SK-N-MC (cell line): ENCODE data around the gene KIFC3.
A peak's percentile ranks its signal among the peaks of the same experiment; 100 is the strongest.

Experiments used
- DNase-seq: peaks from one replicate; pipeline ENCODE4 v3.0.0-alpha.2; 2011; ENCODE audit warnings: low read depth, low spot score
- H3K27ac ChIP-seq: fragments of 200-600 bp; sonication (generic); 2 replicates; pipeline ENCODE4 v1.5.1; 2016; ENCODE audit warnings: mixed run types
- H3K36me3 ChIP-seq: fragments of 200-600 bp; sonication (generic); 2 replicates; pipeline ENCODE4 v1.6.1; 2017; ENCODE audit warnings: antibody characterized with exemption, low read length, mixed read lengths; ENCODE audit not compliant: insufficient read depth
- H3K4me3 ChIP-seq: fragments of 200-600 bp; sonication (generic); 2 replicates; pipeline ENCODE4 v1.5.1; 2016
- H3K9ac ChIP-seq: fragments of 200-600 bp; sonication (generic); 2 replicates; pipeline ENCODE4 v1.8.0; 2017; ENCODE audit warnings: mixed run types, mixed read lengths; ENCODE audit not compliant: insufficient read length
- H3K9me3 ChIP-seq: fragments of 200-600 bp; sonication (generic); 2 replicates; pipeline ENCODE4 v1.6.1; 2017; ENCODE audit warnings: low read depth, mild to moderate bottlenecking, antibody characterized with exemption, low read length, moderate library complexity, mixed read lengths
- EZH2 ChIP-seq: fragments of 200-600 bp; sonication (generic); IDR thresholded peaks from one replicate; pipeline ENCODE4 v1.6.1; 2017; ENCODE audit warnings: antibody characterized with exemption
- FOXP2 ChIP-seq: optimal IDR thresholded peaks from 2 replicates; pipeline ENCODE3; 2011; ENCODE audit warnings: mild to moderate bottlenecking, moderate library complexity; ENCODE audit not compliant: insufficient read depth; ENCODE audit errors: extremely low read length, control extremely low read depth
- POLR2AphosphoS5 ChIP-seq: IDR thresholded peaks from 2 replicates; pipeline ENCODE4 v1.6.1; 2012; ENCODE audit warnings: mild to moderate bottlenecking, low read depth, low read length, borderline replicate concordance

Gene KIFC3

GRCh38 chr16:57803134-57803990 is 1.1 kb upstream of the KIFC3 start:
- H3K27ac ChIP-seq, result peak overlapping the region; percentile 89
- no peak for DNase-seq
- no peak for TF ChIP-seq EZH2
- TF ChIP-seq FOXP2, result no peak
- TF ChIP-seq POLR2AphosphoS5, result no peak
- H3K4me3 ChIP-seq, result peak overlapping the region; percentile 81; the same call in 1 of the 2 replicates
- H3K9me3 ChIP-seq, result no peaks in the 10 kb centered on the region
- no peaks in the 10 kb centered on the region for H3K36me3 ChIP-seq
- peak overlapping the region; percentile 26 for H3K9ac ChIP-seq

GRCh38 chr16:57801809-57802340 is 416 bp downstream of the KIFC3 start:
- TF ChIP-seq POLR2AphosphoS5 (no peak; the same call in 1 of the 2 replicates), EZH2 (no peak), FOXP2 (no peak)
- H3K36me3 ChIP-seq, result peaks cover under 1% of the 10 kb centered on the region; the same call in 1 of the 2 replicates
- peak overlapping the region; percentile 78 for H3K9ac ChIP-seq
- no peak for DNase-seq
- peak overlapping the region; percentile 73 for H3K27ac ChIP-seq
- no peaks in the 10 kb centered on the region for H3K9me3 ChIP-seq
- H3K4me3 ChIP-seq, result peak overlapping the region; percentile 81

GRCh38 chr16:57801098-57801808 is 1.0 kb downstream of the KIFC3 start:
- TF ChIP-seq FOXP2, result no peak
- TF ChIP-seq EZH2, result no peak
- no peak for TF ChIP-seq POLR2AphosphoS5
- Histone ChIP-seq H3K9ac (peak overlapping the region; percentile 78), H3K9me3 (no peaks in the 10 kb centered on the region), H3K27ac (peak overlapping the region; percentile 73), H3K4me3 (peak overlapping the region; percentile 81), H3K36me3 (peaks cover 7% of the 10 kb centered on the region; the same call in 1 of the 2 replicates)
- no peak for DNase-seq

GRCh38 chr16:57800200-57801097 is 1.8 kb downstream of the KIFC3 start:
- Histone ChIP-seq H3K27ac (peak overlapping the region; percentile 57; the same call in 1 of the 2 replicates), H3K4me3 (peak overlapping the region; percentile 81)
- no peak for DNase-seq

GRCh38 chr16:57799600-57800199 is 2.6 kb downstream of the KIFC3 start:
- Histone ChIP-seq H3K27ac (no peak overlapping the region), H3K9ac (no peak overlapping the region)
- DNase-seq, result no peak

More at GRCh38 chr16:57800200-57801097, 1.8 kb downstream of the KIFC3 start:
- Histone ChIP-seq H3K9ac (peak overlapping the region; percentile 78), H3K9me3 (no peaks in the 10 kb centered on the region), H3K36me3 (peaks cover 8% of the 10 kb centered on the region; the same call in 1 of the 2 replicates)
- TF ChIP-seq POLR2AphosphoS5, result no peak
- no peak for TF ChIP-seq EZH2
- no peak for TF ChIP-seq FOXP2

GRCh38 chr16:57798953-57799599 is 3.2 kb downstream of the KIFC3 start:
- no peak for TF ChIP-seq FOXP2
- TF ChIP-seq POLR2AphosphoS5, result no peak
- TF ChIP-seq EZH2, result no peak
- no peak for DNase-seq
- peak overlapping the region; percentile 36; the same call in 1 of the 2 replicates for H3K4me3 ChIP-seq
- 0 out of 2 replicates have a peak overlapping the region, but pooled peaks have one; percentile 31 for H3K27ac ChIP-seq
- H3K9me3 ChIP-seq, result no peaks in the 10 kb centered on the region
- peaks cover 8% of the 10 kb centered on the region; the same call in 1 of the 2 replicates for H3K36me3 ChIP-seq
- no peak overlapping the region for H3K9ac ChIP-seq

More at GRCh38 chr16:57799600-57800199, 2.6 kb downstream of the KIFC3 start:
- Histone ChIP-seq H3K36me3 (peaks cover 8% of the 10 kb centered on the region; the same call in 1 of the 2 replicates), H3K4me3 (peak overlapping the region; percentile 81), H3K9me3 (no peaks in the 10 kb centered on the region)
- TF ChIP-seq POLR2AphosphoS5 (no peak), FOXP2 (no peak), EZH2 (no peak)
